CD14-positive monocyte (primary cell): ENCODE results near the gene DCLK1. TPM values are rescaled to one million over a fixed set of nuclear protein-coding genes. Genes with fewer than 3 reads are reported as not detected.

Experiments
- DNase-seq, 3 donors: peaks; one replicate each; pipeline ENCODE4 v3.0.0-alpha.2; 2011 to 2022
- H2AFZ ChIP-seq: 2 replicates; pipeline ENCODE4 v1.6.0; 2012; ENCODE audit warnings: mild to moderate bottlenecking, low read depth, low read length, inconsistent platforms; ENCODE audit not compliant: insufficient read depth, poor library complexity, severe bottlenecking
- H3K27ac ChIP-seq, 2 donors: 1 replicate in 1 of 2; 2 replicates in 1 of 2; pipeline ENCODE4 v1.5.1; 2012 to 2013; ENCODE audit warnings: low read length in 2 of 2, control low read depth in 1 of 2, inconsistent platforms in 1 of 2, low read depth in 1 of 2, mild to moderate bottlenecking in 1 of 2
- H3K27me3 ChIP-seq, 2 donors: one replicate each; pipeline versions ENCODE4 v1.6.0 to v1.6.1; 2011 to 2013; ENCODE audit warnings: low read length in 2 of 2; ENCODE audit not compliant: control insufficient read depth in 2 of 2, insufficient read depth in 2 of 2
- H3K36me3 ChIP-seq, 2 donors: replicated peaks in 1 of 2; 1 replicate in 1 of 2; 2 replicates in 1 of 2; pipeline versions ENCODE4 v1.5.1 to v1.6.1; 2012 to 2013; ENCODE audit warnings: low read length in 2 of 2, control low read depth in 1 of 2, inconsistent platforms in 1 of 2, mild to moderate bottlenecking in 1 of 2; ENCODE audit not compliant: insufficient read depth in 2 of 2, control insufficient read depth in 1 of 2
- H3K4me1 ChIP-seq, 2 donors: 1 replicate in 1 of 2; 2 replicates in 1 of 2; pipeline versions ENCODE4 v1.5.1 to v1.6.1; 2012 to 2013; ENCODE audit warnings: low read length in 2 of 2, control low read depth in 1 of 2, inconsistent platforms in 1 of 2, mild to moderate bottlenecking in 1 of 2, moderate library complexity in 1 of 2; ENCODE audit not compliant: insufficient read depth in 2 of 2, control insufficient read depth in 1 of 2
- H3K4me2 ChIP-seq: replicated peaks from 2 replicates; pipeline ENCODE3; 2012; ENCODE audit warnings: low read length, moderate library complexity, mild to moderate bottlenecking; ENCODE audit not compliant: poor library complexity, severe bottlenecking; ENCODE audit errors: extremely low read depth
- H3K4me3 ChIP-seq, 3 experiments: fragments of 200-600 bp in 1 of 3; sonication (generic) in 1 of 3; replicated peaks in 1 of 3; 1 replicate in 2 of 3; 2 replicates in 1 of 3; pipeline ENCODE4 v1.5.1; 2011 to 2013; ENCODE audit warnings: low read length in 3 of 3, mild to moderate bottlenecking in 3 of 3, control low read depth in 2 of 3, low read depth in 2 of 3, inconsistent platforms in 1 of 3, moderate library complexity in 1 of 3
- H3K79me2 ChIP-seq: 2 replicates; pipeline ENCODE4 v1.6.0; 2012; ENCODE audit warnings: mild to moderate bottlenecking, control low read depth, inconsistent platforms, low read length, moderate library complexity; ENCODE audit not compliant: insufficient read depth
- H3K9ac ChIP-seq: 2 replicates; pipeline ENCODE4 v1.6.0; 2017; ENCODE audit warnings: low read length, mild to moderate bottlenecking; ENCODE audit not compliant: insufficient read depth, poor library complexity, severe bottlenecking
- H3K9me3 ChIP-seq, 2 donors: replicated peaks in 1 of 2; 1 replicate in 1 of 2; 2 replicates in 1 of 2; pipeline versions ENCODE4 v1.5.1 to v1.6.1; 2012 to 2013; ENCODE audit warnings: low read length in 2 of 2, control low read depth in 1 of 2; ENCODE audit not compliant: control insufficient read depth in 1 of 2, insufficient read depth in 1 of 2
- H4K20me1 ChIP-seq: 2 replicates; pipeline ENCODE4 v1.6.0; 2012; ENCODE audit warnings: mild to moderate bottlenecking, low read length, control low read depth, moderate library complexity; ENCODE audit not compliant: insufficient read depth
- H3K27ac Mint-ChIP-seq, 7 donors: one replicate each; pipeline ENCODE4 v1.8.0; 2020; ENCODE audit warnings: mild to moderate bottlenecking in 7 of 7, mixed read lengths in 7 of 7, moderate library complexity in 6 of 7, inconsistent platforms in 2 of 7
- H3K27me3 Mint-ChIP-seq, 3 donors: one replicate each; pipeline ENCODE4 v1.8.0; 2021 to 2022; ENCODE audit warnings: low read depth in 3 of 3, mild to moderate bottlenecking in 3 of 3, mixed read lengths in 3 of 3, moderate library complexity in 3 of 3, inconsistent platforms in 1 of 3
- H3K36me3 Mint-ChIP-seq, 2 donors: one replicate each; pipeline ENCODE4 v1.8.0; 2020; ENCODE audit warnings: mixed read lengths in 2 of 2, inconsistent platforms in 1 of 2, mild to moderate bottlenecking in 1 of 2
- H3K4me1 Mint-ChIP-seq: one replicate; pipeline ENCODE4 v1.8.0; 2020; ENCODE audit warnings: mild to moderate bottlenecking, mixed read lengths
- H3K4me3 Mint-ChIP-seq, 2 donors: one replicate each; pipeline ENCODE4 v1.8.0; 2020; ENCODE audit warnings: mild to moderate bottlenecking in 2 of 2, mixed read lengths in 2 of 2, moderate library complexity in 1 of 2
- H3K9me3 Mint-ChIP-seq, 7 donors: one replicate each; pipeline ENCODE4 v1.8.0; 2020 to 2022; ENCODE audit warnings: mixed read lengths in 7 of 7, mild to moderate bottlenecking in 6 of 7, moderate library complexity in 6 of 7, inconsistent platforms in 2 of 7
- WGBS: methylation state at CpG from one replicate; pipeline ENCODE4 v1.1.5; 2013; ENCODE audit warnings: missing lambda C conversion rate; ENCODE audit not compliant: insufficient coverage; 5-methylcytosine and 5-hydroxymethylcytosine counted together
- intact Hi-C, 2 donors: fragments of 100-400 bp; cut with micrococcal nuclease; formaldehyde crosslinking; loops; one replicate each; pipeline versions ENCODE4 v1.15.0 to v1.15.1; 2023
- polyA plus RNA-seq, 3 donors: library from polyadenylated mRNA; depleted of rRNA in 1 of 3; unstranded in 2 of 3; stranded (reverse) in 1 of 3; fragments of 300-500 nt in 2 of 3; fragments of >200 nt in 1 of 3; fragmentation: Illumina TruSeq in 2 of 3; gene quantifications; 1 replicate in 2 of 3; 2 replicates in 1 of 3; pipeline ENCODE4 v1.2.3, GENCODE V29; 2012 to 2021
- TF ChIP-seq, protein P1 (sequence below): fragments of 200-600 bp; IDR thresholded peaks from one replicate; pipeline ENCODE4 v1.8.0; 2022; ENCODE audit warnings: antibody characterized with exemption, mild to moderate bottlenecking

DCLK1 gene
- polyA plus RNA-seq, 3 donors: not detected

DNA sequence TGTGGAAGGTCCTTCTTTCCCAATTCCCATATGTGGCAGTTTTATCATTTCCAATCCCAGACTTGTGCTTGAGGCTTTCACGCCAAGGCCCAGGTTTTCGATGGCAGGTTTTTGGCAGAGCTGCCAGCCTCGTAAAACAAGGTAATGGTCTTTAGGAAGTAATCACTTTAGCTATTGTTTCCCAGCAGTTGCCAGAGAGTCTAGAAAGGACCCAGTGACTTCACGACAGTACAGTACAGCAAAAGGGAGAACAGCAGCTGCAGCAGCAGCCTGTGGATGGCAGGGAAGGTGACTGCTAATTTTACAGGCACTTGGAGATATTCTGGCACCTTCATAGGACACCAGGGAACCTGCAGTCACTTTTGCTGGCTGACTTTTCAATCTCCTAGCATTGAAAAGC is 363.1 kb downstream of the DCLK1 start:
- H3K36me3 ChIP-seq: no peaks in the 10 kb centered on the region
- no peak overlapping the region for H3K4me3 ChIP-seq
- Mint-ChIP-seq H3K36me3 (no peaks in the 10 kb centered on the region), H3K4me3 (no peak overlapping the region), H3K27me3 (peaks cover 0 to 2% (median 0%) of the 10 kb centered on the region in 3 donors), H3K27ac (no peak overlapping the region), H3K4me1 (no peaks in the 10 kb centered on the region), H3K9me3 (peaks cover 0 to 6% (median 0%) of the 10 kb centered on the region in 7 donors)
- H3K4me2 ChIP-seq: no peak overlapping the region
- intact Hi-C loops: no loop called here
- peaks cover 0 to 1% of the 10 kb centered on the region in 2 donors for H3K9me3 ChIP-seq
- H2AFZ ChIP-seq: no peak overlapping the region
- 83% methylated on average over 4 of the region's 4 CpGs for WGBS
- no peak overlapping the region for H3K27ac ChIP-seq
- H3K9ac ChIP-seq: no peak overlapping the region
- TF ChIP-seq, protein P1, sequence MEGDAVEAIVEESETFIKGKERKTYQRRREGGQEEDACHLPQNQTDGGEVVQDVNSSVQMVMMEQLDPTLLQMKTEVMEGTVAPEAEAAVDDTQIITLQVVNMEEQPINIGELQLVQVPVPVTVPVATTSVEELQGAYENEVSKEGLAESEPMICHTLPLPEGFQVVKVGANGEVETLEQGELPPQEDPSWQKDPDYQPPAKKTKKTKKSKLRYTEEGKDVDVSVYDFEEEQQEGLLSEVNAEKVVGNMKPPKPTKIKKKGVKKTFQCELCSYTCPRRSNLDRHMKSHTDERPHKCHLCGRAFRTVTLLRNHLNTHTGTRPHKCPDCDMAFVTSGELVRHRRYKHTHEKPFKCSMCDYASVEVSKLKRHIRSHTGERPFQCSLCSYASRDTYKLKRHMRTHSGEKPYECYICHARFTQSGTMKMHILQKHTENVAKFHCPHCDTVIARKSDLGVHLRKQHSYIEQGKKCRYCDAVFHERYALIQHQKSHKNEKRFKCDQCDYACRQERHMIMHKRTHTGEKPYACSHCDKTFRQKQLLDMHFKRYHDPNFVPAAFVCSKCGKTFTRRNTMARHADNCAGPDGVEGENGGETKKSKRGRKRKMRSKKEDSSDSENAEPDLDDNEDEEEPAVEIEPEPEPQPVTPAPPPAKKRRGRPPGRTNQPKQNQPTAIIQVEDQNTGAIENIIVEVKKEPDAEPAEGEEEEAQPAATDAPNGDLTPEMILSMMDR: no peak
- no peaks in the 10 kb centered on the region for H3K27me3 ChIP-seq
- no peaks in the 10 kb centered on the region for H4K20me1 ChIP-seq
- no peak for DNase-seq
- no peaks in the 10 kb centered on the region for H3K79me2 ChIP-seq
- H3K4me1 ChIP-seq: no peaks in the 10 kb centered on the region

DNA sequence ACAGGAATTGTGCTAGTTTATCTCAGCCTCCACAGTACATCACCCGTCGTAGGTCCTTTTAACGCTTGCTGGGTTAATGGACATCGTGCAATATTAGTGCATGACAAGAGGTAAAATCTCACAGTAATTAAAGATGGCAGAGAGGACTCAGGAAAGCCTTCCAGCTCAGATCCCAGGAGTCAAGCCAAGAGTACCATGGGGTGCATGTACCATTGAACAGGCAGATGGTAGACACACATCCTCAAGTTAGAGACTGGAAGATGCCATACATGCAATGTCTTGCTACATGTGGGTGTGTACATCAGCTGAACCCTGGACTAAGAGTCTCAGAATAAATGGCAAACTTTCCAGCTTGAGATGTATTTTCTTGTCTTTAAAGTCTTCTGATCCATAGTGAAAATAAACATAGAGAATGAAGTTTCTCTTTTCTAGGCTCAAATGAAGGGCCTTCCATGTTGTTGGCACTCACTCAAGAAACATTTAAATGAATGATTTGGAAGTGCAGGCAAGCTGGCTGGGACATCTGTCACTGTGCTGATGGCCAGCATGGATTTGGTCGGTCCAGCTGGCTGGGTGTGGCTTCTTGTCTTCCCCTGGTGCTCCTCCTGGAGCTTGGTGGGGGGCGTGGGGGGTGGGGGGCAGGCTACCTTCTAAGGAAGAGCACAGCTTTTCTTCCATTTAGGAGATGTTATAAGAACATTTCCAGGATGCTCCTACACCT is 363.8 kb downstream of the DCLK1 start:
- no peak overlapping the region for H3K27ac ChIP-seq
- no peak for DNase-seq
- H3K4me1 Mint-ChIP-seq: no peaks in the 10 kb centered on the region
- H3K9ac ChIP-seq: no peak overlapping the region
- TF ChIP-seq, protein P1: no peak
- no peaks in the 10 kb centered on the region for H3K79me2 ChIP-seq
- H2AFZ ChIP-seq: no peak overlapping the region
- H3K9me3 Mint-ChIP-seq: peaks cover 0 to 3% (median 0%) of the 10 kb centered on the region in 7 donors
- H3K36me3 Mint-ChIP-seq: no peaks in the 10 kb centered on the region
- no peak overlapping the region for H3K4me3 ChIP-seq
- peaks cover 0 to 8% of the 10 kb centered on the region in 2 donors for H3K9me3 ChIP-seq
- no peak overlapping the region for H3K4me3 Mint-ChIP-seq
- 100% methylated on average over 1 of the region's 6 CpGs for WGBS
- peaks cover 0 to 2% (median 0%) of the 10 kb centered on the region in 3 donors for H3K27me3 Mint-ChIP-seq
- intact Hi-C loops: no loop called here
- no peak overlapping the region for H3K4me2 ChIP-seq
- no peaks in the 10 kb centered on the region for H4K20me1 ChIP-seq
- H3K36me3 ChIP-seq: no peaks in the 10 kb centered on the region
- H3K4me1 ChIP-seq: no peaks in the 10 kb centered on the region
- no peaks in the 10 kb centered on the region for H3K27me3 ChIP-seq
- no peak overlapping the region for H3K27ac Mint-ChIP-seq
